Central memory CD8-positive, alpha-beta T cell (primary cell): ENCODE results near the gene PHAF1.
A peak's percentile ranks its signal among the peaks of the same experiment; 100 is the strongest.

Experiments
- ATAC-seq: fragments of 150-1000 bp; cut with Tn5 transposase; replicated peaks from 2 replicates; pipeline ENCODE4 v1.10.0; 2022; ENCODE audit warnings: mild to moderate bottlenecking, moderate FRiP score, moderate number of reproducible peaks; ENCODE audit not compliant: poor library complexity, severe bottlenecking; ENCODE audit errors: extremely low read depth
- DNase-seq, 2 donors: peaks; one replicate each; pipeline ENCODE4 v3.0.0; 2021; ENCODE audit warnings: low spot score in 2 of 2
- H3K27ac Mint-ChIP-seq: one replicate; pipeline ENCODE4 v1.8.0; 2022; ENCODE audit warnings: low read depth, mild to moderate bottlenecking, moderate library complexity, mixed read lengths
- H3K27me3 Mint-ChIP-seq: one replicate; pipeline ENCODE4 v1.8.0; 2022; ENCODE audit warnings: mixed read lengths
- H3K36me3 Mint-ChIP-seq: one replicate; pipeline ENCODE4 v1.8.0; 2022; ENCODE audit warnings: mild to moderate bottlenecking, moderate library complexity, mixed read lengths; ENCODE audit not compliant: insufficient read depth
- H3K4me1 Mint-ChIP-seq: one replicate; pipeline ENCODE4 v1.8.0; 2022; ENCODE audit warnings: mixed read lengths
- H3K4me3 Mint-ChIP-seq: one replicate; pipeline ENCODE4 v1.8.0; 2022; ENCODE audit warnings: mild to moderate bottlenecking, moderate library complexity, mixed read lengths
- H3K9me3 Mint-ChIP-seq: one replicate; pipeline ENCODE4 v1.8.0; 2022; ENCODE audit warnings: mixed read lengths

Gene PHAF1

DNA sequence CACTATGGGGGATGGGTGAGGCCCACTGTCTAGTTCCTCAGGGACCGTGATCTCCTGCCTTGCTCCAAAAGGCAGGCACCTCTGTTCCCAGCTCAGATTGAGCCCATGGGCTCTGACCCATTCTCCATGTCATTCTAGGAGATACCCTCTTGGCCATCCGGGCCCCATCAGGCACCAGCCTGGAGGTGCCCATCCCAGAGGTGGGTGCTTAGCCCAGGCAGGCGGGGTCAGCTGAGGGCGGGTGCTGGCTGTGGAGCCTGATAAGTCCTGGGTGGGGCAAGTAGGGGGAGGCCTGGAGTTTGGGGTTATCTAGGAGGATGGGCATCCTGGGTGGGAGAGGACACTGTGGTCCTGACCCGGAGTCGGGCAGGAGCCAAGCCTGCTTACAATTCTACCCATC, 84.5 kb downstream of the PHAF1 start:
- Mint-ChIP-seq H3K27ac (peak overlapping the region; percentile 64), H3K9me3 (no peaks in the 10 kb centered on the region), H3K4me3 (peak overlapping the region; percentile 89), H3K4me1 (peaks cover 55% of the 10 kb centered on the region), H3K27me3 (no peaks in the 10 kb centered on the region), H3K36me3 (peaks cover 12% of the 10 kb centered on the region)
- ATAC-seq (no peak), DNase-seq (no peak)

DNA sequence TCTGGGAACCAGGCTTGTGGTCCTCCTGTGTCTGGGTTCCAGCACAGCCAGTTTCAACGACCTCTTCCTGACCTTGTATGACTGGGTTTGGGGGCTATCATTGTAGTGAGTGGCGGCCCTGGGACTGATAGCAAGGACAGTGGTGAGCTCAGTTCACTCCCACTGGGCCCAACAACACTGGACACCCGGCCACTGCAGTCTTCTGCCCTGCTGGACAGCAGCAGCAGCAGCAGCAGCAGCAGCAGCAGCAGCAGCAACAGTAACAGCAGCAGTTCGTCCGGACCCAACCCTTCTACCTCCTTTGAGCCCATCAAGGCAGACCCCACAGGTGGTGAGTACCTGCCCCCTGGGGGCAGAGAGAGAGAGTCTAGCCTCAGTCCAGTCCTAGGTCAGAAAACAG, 85.9 kb downstream of the PHAF1 start:
- no peak overlapping the region for H3K4me3 Mint-ChIP-seq
- peaks cover 62% of the 10 kb centered on the region for H3K4me1 Mint-ChIP-seq
- no peaks in the 10 kb centered on the region for H3K9me3 Mint-ChIP-seq
- ATAC-seq (no peak), DNase-seq (no peak)
- no peaks in the 10 kb centered on the region for H3K27me3 Mint-ChIP-seq
- peaks cover 15% of the 10 kb centered on the region for H3K36me3 Mint-ChIP-seq
- no peak overlapping the region for H3K27ac Mint-ChIP-seq

DNA sequence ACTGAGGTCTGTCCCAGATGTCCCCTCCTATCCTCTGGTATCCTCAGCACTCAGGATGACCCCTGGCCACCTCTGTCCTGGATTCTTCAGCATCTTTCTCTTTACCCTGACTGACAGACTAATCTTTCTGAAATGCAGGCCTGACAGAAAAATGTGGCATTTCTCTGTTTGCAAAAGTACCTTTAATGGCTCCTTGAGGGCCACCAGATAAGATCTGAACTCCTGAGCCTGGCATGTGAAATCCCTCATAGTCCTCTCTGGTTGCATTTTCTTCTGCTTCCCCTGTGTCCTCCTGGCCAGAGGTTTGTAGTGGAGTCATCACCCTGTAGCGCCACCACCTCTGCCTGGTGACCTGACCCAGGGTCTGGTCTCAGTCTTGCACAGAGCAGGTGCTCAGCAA, 87.1 kb downstream of the PHAF1 start:
- DNase-seq (no peak), ATAC-seq (no peak)
- peaks cover 14% of the 10 kb centered on the region for H3K36me3 Mint-ChIP-seq
- no peak overlapping the region for H3K4me3 Mint-ChIP-seq
- no peaks in the 10 kb centered on the region for H3K9me3 Mint-ChIP-seq
- peaks cover 54% of the 10 kb centered on the region for H3K4me1 Mint-ChIP-seq
- no peaks in the 10 kb centered on the region for H3K27me3 Mint-ChIP-seq
- peak overlapping the region; percentile 83 for H3K27ac Mint-ChIP-seq

GRCh38 chr16:67197704-67198103, 88.0 kb downstream of the PHAF1 start:
- Mint-ChIP-seq H3K36me3 (peaks cover 14% of the 10 kb centered on the region), H3K9me3 (no peaks in the 10 kb centered on the region), H3K4me1 (peaks cover 48% of the 10 kb centered on the region), H3K4me3 (no peak overlapping the region), H3K27ac (no peak overlapping the region), H3K27me3 (no peaks in the 10 kb centered on the region)
- ATAC-seq, result no peak
- no peak for DNase-seq
